Measurements from ENCODE around the gene PEX6. TPM values are rescaled to one million over a fixed set of nuclear protein-coding genes. Genes with fewer than 3 reads are reported as not detected.

PEX6 gene
- total and polyA plus RNA-seq, 2 donors from 2014 or later: 18.0 to 22.6 TPM

GRCh38 chr6:42987533-42988451 lies 8.8 kb upstream of the PEX6 start:
- no peak for TF ChIP-seq CTCF (IDR thresholded peaks at IDR 0.05; ENCODE audit: borderline replicate concordance, extremely low read depth, insufficient read depth)
- Histone ChIP-seq H3K4me3 (ENCODE audit: low read length in 3 of 3) (no peak overlapping the region), H3K36me3 (ENCODE audit: control insufficient read depth in 2 of 3, insufficient read depth in 3 of 3, low read length in 3 of 3) (peaks cover 0 to 12% (median 4%) of the 10 kb centered on the region in 3 donors), H3K27me3 (ENCODE audit: control insufficient read depth, insufficient read depth, low read length) (no peaks in the 10 kb centered on the region), H3K27ac (ENCODE audit: low read depth in 2 of 2, low read length in 2 of 2) (no peak overlapping the region), H3K4me1 (ENCODE audit: control insufficient read depth in 2 of 3, insufficient read depth in 2 of 3, low read depth in 1 of 3, low read length in 3 of 3) (peaks cover 2 to 15% (median 3%) of the 10 kb centered on the region in 3 donors), H3K9ac (ENCODE audit: low read length in 3 of 3) (no peak overlapping the region), H3K9me3 (ENCODE audit: control insufficient read depth in 2 of 3, insufficient read depth in 1 of 3, low read length in 3 of 3) (no peaks in the 10 kb centered on the region)
- intact Hi-C loops (cut with DNase I): no loop called here
- FAIRE-seq (no peak), DNase-seq (no peak)

- no peak for TF ChIP-seq CTCF (IDR thresholded peaks at IDR 0.05; ENCODE audit: borderline replicate concordance, extremely low read depth, insufficient read depth)
- Histone ChIP-seq H3K27ac (ENCODE audit: low read depth in 2 of 2, low read length in 2 of 2) (peak overlapping the region in 1 of 2 donors; percentile 43), H3K4me3 (ENCODE audit: low read length in 3 of 3) (peak overlapping the region; percentile 53 to 83 (median 67)), H3K4me1 (ENCODE audit: control insufficient read depth in 2 of 3, insufficient read depth in 2 of 3, low read depth in 1 of 3, low read length in 3 of 3) (peaks cover 2 to 15% (median 3%) of the 10 kb centered on the region in 3 donors), H3K9ac (ENCODE audit: low read length in 3 of 3) (peak overlapping the region; percentile 6 to 30 (median 29)), H3K9me3 (ENCODE audit: control insufficient read depth in 2 of 3, insufficient read depth in 1 of 3, low read length in 3 of 3) (no peaks in the 10 kb centered on the region), H3K27me3 (ENCODE audit: control insufficient read depth, insufficient read depth, low read length) (no peaks in the 10 kb centered on the region), H3K36me3 (ENCODE audit: control insufficient read depth in 2 of 3, insufficient read depth in 3 of 3, low read length in 3 of 3) (peaks cover 0 to 7% (median 0%) of the 10 kb centered on the region in 3 donors)
- intact Hi-C loops (cut with DNase I): no loop called here
- DNase-seq (peak; percentile 17 to 76 (median 47)), FAIRE-seq (no peak)
Measured at GRCh38 chr6:42984924-42985475, 6.0 kb upstream of the PEX6 start.

- H3K27ac ChIP-seq (ENCODE audit: low read depth in 2 of 2, low read length in 2 of 2): peak within 1 kb of the TSS; percentile 46 to 77
- peak within 1 kb of the TSS; percentile 30 to 83 (median 69) for H3K9ac ChIP-seq (ENCODE audit: low read length in 3 of 3)
- TF ChIP-seq CTCF (IDR thresholded peaks at IDR 0.05; ENCODE audit: borderline replicate concordance, extremely low read depth, insufficient read depth): no peak
- H3K9me3 ChIP-seq (ENCODE audit: control insufficient read depth in 2 of 3, insufficient read depth in 1 of 3, low read length in 3 of 3): no peaks in the 10 kb centered on the region
- peaks cover 2 to 22% (median 7%) of the 10 kb centered on the region in 3 donors for H3K4me1 ChIP-seq (ENCODE audit: control insufficient read depth in 2 of 3, insufficient read depth in 2 of 3, low read depth in 1 of 3, low read length in 3 of 3)
- peak; percentile 92 for FAIRE-seq
- DNase-seq: peak; percentile 98 to 100 (median 99)
- peak within 1 kb of the TSS; percentile 73 to 85 (median 83) for H3K4me3 ChIP-seq (ENCODE audit: low read length in 3 of 3)
- H3K27me3 ChIP-seq (ENCODE audit: control insufficient read depth, insufficient read depth, low read length): no peaks in the 10 kb centered on the region
- intact Hi-C loops (cut with DNase I): no loop called here
- H3K36me3 ChIP-seq (ENCODE audit: control insufficient read depth in 2 of 3, insufficient read depth in 3 of 3, low read length in 3 of 3): peaks cover 0 to 2% (median 0%) of the 10 kb centered on the region in 3 donors
Measured at GRCh38 chr6:42984001-42984923, 5.3 kb upstream of the PEX6 start, which contains the start of gene PPP2R5D. TSS of gene PPP2R5D (plus strand) at chr6:42984570. CDS start at chr6:42984678, 108 bp downstream.
